ENCODE data around the gene NPM1. TPM values are rescaled to one million over a fixed set of nuclear protein-coding genes. Genes with fewer than 3 reads are reported as not detected.

Gene NPM1
- total RNA-seq, 1 donor: 1,271 TPM

DNA sequence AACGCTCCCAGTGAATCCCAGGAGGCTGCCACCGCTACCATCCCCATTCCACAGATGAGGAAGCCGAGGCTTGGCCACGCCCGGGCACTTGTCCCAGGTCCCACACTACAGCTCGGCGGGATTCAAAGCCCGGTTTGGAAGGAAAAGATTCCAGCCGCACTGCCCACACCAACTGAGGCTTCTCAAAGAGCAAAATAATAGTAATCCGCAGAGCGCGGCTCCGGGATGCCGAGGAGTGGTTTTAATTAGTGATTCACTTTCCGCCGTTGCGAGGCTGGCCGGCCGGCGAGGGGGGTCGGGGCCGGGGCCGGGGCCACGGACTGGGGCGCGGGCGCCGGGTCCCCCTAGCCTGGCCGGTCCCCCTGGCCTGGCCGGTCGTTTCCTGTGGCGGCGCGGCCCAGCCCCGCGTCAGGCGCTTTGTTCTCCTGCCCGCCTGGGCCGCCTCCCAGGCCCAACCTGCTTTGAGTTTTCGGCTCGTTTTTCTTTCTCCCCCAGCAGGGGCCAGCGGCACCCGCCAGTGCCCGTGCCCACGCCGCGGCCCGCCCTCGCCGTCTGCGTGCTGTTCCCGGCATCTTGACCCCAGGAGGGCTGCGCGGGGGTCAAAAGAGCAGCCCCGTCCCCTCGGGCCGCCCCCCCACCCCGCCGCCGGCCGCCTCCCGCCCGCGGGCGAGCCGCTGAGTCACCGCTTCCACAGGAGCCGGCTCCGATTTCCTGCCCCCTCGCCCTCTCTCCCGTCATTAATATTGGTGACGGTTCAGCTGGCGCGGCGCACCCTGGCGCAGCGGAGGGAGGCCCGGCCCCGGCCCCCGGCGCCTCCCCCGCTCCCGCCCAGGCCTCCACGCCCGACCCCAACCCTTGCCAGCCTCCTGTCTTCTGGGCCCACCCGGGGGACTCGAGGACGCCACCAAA, 63.0 kb downstream of the NPM1 start:
- Histone ChIP-seq H3K27ac (ENCODE audit: low read depth, low read length) (peak overlapping the region; percentile 76), H3K27me3 (ENCODE audit: insufficient read depth, low read length) (no peaks in the 10 kb centered on the region), H3K4me2 (ENCODE audit: insufficient read depth, low read length) (peak overlapping the region; percentile 80), H3K79me2 (ENCODE audit: insufficient read depth, low read length) (no peaks in the 10 kb centered on the region), H3K9me3 (ENCODE audit: low read depth, low read length) (no peaks in the 10 kb centered on the region), H3K4me3 (ENCODE audit: insufficient read depth, low read length) (peak overlapping the region; percentile 70), H3K36me3 (ENCODE audit: insufficient read depth, low read length) (no peaks in the 10 kb centered on the region), H2AFZ (ENCODE audit: low read length) (peak overlapping the region; percentile 81), H3K4me1 (ENCODE audit: insufficient read depth, low read length) (peaks cover 21% of the 10 kb centered on the region), H4K20me1 (ENCODE audit: insufficient read depth, low read length) (no peaks in the 10 kb centered on the region)
- DNase-seq (ENCODE audit: insufficient read length, low spot score, missing footprints): peak; percentile 99
- TF ChIP-seq, protein P1, sequence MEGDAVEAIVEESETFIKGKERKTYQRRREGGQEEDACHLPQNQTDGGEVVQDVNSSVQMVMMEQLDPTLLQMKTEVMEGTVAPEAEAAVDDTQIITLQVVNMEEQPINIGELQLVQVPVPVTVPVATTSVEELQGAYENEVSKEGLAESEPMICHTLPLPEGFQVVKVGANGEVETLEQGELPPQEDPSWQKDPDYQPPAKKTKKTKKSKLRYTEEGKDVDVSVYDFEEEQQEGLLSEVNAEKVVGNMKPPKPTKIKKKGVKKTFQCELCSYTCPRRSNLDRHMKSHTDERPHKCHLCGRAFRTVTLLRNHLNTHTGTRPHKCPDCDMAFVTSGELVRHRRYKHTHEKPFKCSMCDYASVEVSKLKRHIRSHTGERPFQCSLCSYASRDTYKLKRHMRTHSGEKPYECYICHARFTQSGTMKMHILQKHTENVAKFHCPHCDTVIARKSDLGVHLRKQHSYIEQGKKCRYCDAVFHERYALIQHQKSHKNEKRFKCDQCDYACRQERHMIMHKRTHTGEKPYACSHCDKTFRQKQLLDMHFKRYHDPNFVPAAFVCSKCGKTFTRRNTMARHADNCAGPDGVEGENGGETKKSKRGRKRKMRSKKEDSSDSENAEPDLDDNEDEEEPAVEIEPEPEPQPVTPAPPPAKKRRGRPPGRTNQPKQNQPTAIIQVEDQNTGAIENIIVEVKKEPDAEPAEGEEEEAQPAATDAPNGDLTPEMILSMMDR (IDR thresholded peaks at IDR 0.05; ENCODE audit: extremely low read depth, low read depth, low read length): no peak

DNA sequence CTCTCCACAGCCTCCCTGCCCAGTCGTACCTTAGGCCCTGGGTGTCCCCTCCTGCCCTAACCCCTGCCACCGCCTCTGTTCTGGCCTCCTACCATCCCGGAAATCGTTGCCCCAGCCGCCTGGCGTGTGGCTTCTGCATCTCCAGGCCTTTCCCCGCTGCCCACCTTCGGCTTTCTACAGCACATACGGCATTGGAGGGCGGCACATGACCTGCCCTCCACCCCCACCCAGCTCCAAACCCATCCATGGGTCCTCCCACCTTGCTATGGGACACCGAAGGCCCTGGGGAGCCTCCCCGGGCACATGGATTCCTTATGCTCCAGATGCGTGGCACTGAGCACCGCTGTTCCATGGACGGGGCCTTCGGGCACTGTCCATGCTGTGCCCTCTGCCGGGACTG, 63.8 kb downstream of the NPM1 start:
- no peak for DNase-seq (ENCODE audit: insufficient read length, low spot score, missing footprints)

DNA sequence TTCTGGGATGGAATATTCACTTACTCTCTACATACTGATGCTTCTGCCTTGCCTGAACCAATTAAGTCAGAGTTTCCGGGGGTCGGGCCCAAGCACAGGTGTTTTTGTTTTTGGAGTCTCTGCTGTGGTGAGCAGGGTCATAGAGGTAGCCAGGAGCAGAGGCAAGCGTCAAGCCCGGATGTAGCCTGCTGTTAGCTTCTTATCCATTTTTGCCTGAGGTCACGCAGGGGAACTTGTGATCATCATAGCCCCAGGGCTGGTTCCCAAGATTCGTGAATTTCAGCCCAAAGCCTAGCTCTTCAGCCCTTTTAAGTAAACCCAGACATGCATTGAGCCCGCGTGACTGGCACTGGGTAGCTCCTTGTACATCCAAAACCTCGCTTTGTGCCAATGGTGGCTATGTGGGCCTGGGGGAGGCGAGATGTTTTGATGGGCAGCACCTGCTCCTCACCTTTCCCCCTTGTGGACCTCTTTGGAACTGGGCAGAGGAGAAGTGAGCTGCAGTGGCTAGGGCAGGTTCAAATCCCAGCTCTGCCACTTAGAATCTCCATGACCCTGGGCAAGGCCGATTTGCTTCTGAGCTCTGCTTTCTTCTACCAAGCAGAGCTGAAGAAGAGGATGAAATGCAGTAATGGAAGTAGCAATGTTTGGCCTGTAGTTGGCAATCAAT, 65.5 kb downstream of the NPM1 start:
- no peak overlapping the region for H3K4me2 ChIP-seq (ENCODE audit: insufficient read depth, low read length)
- H3K36me3 ChIP-seq (ENCODE audit: insufficient read depth, low read length): no peaks in the 10 kb centered on the region
- no peaks in the 10 kb centered on the region for H3K9me3 ChIP-seq (ENCODE audit: low read depth, low read length)
- no peaks in the 10 kb centered on the region for H4K20me1 ChIP-seq (ENCODE audit: insufficient read depth, low read length)
- TF ChIP-seq, protein P1 (IDR thresholded peaks at IDR 0.05; ENCODE audit: extremely low read depth, low read depth, low read length): no peak
- DNase-seq (ENCODE audit: insufficient read length, low spot score, missing footprints): peak; percentile 71
- no peaks in the 10 kb centered on the region for H3K79me2 ChIP-seq (ENCODE audit: insufficient read depth, low read length)
- H3K4me3 ChIP-seq (ENCODE audit: insufficient read depth, low read length): no peak overlapping the region
- H2AFZ ChIP-seq (ENCODE audit: low read length): no peak overlapping the region
- no peaks in the 10 kb centered on the region for H3K27me3 ChIP-seq (ENCODE audit: insufficient read depth, low read length)
- H3K4me1 ChIP-seq (ENCODE audit: insufficient read depth, low read length): peaks cover 6% of the 10 kb centered on the region
- no peak overlapping the region for H3K27ac ChIP-seq (ENCODE audit: low read depth, low read length)

More for the DNA sequence above, 63.8 kb downstream of the NPM1 start:
- H3K4me3 ChIP-seq (ENCODE audit: insufficient read depth, low read length): peak overlapping the region; percentile 70
- no peaks in the 10 kb centered on the region for H3K9me3 ChIP-seq (ENCODE audit: low read depth, low read length)
- TF ChIP-seq, protein P1 (IDR thresholded peaks at IDR 0.05; ENCODE audit: extremely low read depth, low read depth, low read length): no peak
- no peaks in the 10 kb centered on the region for H3K27me3 ChIP-seq (ENCODE audit: insufficient read depth, low read length)
- H4K20me1 ChIP-seq (ENCODE audit: insufficient read depth, low read length): no peaks in the 10 kb centered on the region
- H3K4me1 ChIP-seq (ENCODE audit: insufficient read depth, low read length): peaks cover 14% of the 10 kb centered on the region
- H3K4me2 ChIP-seq (ENCODE audit: insufficient read depth, low read length): peak overlapping the region; percentile 80
- H2AFZ ChIP-seq (ENCODE audit: low read length): no peak overlapping the region
- no peaks in the 10 kb centered on the region for H3K36me3 ChIP-seq (ENCODE audit: insufficient read depth, low read length)
- peak overlapping the region; percentile 33 for H3K27ac ChIP-seq (ENCODE audit: low read depth, low read length)
- H3K79me2 ChIP-seq (ENCODE audit: insufficient read depth, low read length): no peaks in the 10 kb centered on the region

DNA sequence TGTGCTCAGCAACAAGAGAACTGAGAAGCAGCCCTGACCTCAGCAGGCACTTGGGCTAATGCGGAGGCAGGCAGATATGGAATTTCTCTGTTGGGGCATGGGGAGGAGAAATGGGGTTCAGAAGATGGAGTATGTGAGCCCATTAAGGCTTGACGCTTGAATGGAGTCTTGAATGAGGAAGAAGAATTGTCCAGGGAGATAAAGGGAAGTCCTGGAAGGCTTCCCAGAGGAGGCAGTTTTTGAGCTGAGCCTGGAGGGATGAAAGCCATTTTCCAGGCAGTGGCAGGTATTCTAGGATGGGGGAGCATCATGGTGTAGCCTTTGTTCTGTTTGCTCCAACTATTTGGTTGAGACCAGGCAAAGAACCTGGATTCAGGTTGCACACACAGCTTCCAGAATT, 66.3 kb downstream of the NPM1 start:
- Histone ChIP-seq H3K27me3 (ENCODE audit: insufficient read depth, low read length) (no peaks in the 10 kb centered on the region), H3K4me2 (ENCODE audit: insufficient read depth, low read length) (no peak overlapping the region), H2AFZ (ENCODE audit: low read length) (no peak overlapping the region), H3K27ac (ENCODE audit: low read depth, low read length) (no peak overlapping the region), H4K20me1 (ENCODE audit: insufficient read depth, low read length) (no peaks in the 10 kb centered on the region), H3K36me3 (ENCODE audit: insufficient read depth, low read length) (no peaks in the 10 kb centered on the region), H3K79me2 (ENCODE audit: insufficient read depth, low read length) (no peaks in the 10 kb centered on the region), H3K4me1 (ENCODE audit: insufficient read depth, low read length) (peaks cover 6% of the 10 kb centered on the region), H3K9me3 (ENCODE audit: low read depth, low read length) (no peaks in the 10 kb centered on the region), H3K4me3 (ENCODE audit: insufficient read depth, low read length) (no peak overlapping the region)
- TF ChIP-seq, protein P1 (IDR thresholded peaks at IDR 0.05; ENCODE audit: extremely low read depth, low read depth, low read length): no peak
- DNase-seq (ENCODE audit: insufficient read length, low spot score, missing footprints): no peak
